Ecto neural progenitor cell (in vitro differentiated cells): ENCODE measurements around the gene TMEM218.
"Not testable (repeated sequence)": the region's sequence is repeated elsewhere in the genome, so short reads cannot be mapped to it uniquely, and the experiment has no call there.

Experiments used
- DNase-seq: peaks from one replicate; pipeline ENCODE4 v3.0.0-alpha.2; 2018; ENCODE audit warnings: low spot score

The TMEM218 gene

DNA sequence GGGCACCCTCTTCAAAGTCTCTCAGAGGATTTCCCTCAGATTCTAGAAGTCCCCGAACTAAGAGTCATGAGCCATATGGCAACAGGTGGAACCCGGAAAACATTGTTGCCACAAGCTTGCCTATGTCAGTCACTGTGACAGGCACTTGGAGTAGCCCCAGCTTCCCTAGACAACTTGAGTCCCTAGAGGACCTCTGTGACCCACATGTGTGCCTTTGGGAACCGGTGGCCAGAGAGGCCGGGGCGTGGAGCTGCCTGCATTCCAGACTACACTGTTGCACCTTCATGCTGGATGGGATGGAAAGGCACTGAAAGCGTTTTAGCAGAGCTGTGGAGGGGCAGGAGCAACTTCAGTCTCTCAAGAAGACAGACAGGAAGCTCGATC lies 36.2 kb downstream of the TMEM218 start:
- no peak for DNase-seq

DNA sequence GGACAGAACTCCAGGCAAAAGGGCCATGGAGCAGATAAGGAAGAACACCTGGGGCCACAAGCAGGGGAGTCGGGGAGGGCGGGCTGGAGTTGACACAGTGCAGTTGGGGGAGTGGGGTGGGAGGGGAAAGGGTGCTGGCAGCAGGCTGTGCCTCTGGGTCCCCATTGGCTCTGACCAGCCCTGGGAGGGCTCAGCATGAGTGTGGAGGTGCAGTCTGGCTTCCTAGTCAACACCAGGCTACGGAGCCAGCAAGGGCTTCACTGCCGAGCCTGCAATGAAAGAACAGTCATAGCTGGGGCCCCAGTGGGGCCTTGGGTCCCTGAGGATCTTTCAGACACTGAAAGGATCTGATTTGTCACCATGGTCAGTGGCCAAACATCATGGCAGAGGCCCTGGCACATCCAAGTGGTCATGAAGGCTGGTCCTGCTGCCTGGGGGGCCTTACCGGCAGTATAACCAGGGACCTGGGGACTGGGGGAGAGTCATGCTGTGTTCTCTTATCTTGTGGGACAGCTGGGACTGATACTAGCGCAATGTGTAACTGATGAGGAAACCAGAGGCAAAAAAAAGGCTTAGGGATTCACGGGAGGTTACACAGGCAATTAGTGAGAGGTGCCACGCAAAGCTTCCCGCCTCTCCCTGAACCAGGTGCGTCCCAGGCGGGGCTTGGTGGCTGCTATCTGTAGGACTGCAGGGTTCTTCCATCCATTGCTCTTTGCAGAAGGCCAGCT lies 36.8 kb downstream of the TMEM218 start:
- no peak for DNase-seq

DNA sequence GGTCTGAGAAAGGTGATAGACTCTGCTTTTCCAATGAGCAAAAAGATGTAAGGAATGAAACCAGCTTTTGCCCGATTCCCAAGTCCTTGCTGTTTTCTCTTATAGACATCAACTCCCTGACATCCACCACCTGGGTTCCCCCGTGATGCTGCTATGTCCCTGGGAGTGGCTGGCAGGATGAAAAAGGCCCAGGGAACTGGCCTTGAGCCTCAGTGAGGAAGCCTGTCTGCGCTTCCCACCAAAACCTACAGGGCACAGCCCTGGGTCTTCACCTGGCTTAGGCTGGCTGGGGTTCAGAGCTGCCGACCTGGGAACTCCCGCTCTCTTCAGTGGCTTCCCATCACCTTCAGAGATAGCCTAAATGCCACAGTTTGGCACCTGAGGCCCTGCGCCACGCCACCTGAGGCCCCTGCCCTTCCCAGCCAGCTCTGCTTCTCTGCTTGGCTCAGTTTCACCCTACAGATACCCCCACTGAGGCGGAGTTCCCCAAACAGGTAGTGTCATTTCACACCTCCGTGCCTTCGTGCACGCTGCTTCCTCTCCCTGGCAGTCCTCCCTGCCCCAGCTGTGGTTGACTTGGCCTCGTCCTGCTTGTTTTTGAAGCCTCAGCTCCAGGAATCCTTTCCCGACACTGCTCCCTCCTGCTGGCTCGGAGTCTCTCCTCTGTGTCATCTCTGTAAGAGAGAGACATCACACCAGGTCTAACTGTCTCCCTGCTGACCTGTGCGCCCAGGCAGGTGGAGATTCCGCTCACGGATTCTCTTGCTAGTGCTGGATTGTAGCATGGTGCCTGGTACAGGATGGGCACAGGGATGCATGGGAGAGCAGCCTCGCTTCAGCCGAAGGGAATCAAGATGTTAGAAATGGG lies 37.6 kb downstream of the TMEM218 start:
- DNase-seq: no peak

DNA sequence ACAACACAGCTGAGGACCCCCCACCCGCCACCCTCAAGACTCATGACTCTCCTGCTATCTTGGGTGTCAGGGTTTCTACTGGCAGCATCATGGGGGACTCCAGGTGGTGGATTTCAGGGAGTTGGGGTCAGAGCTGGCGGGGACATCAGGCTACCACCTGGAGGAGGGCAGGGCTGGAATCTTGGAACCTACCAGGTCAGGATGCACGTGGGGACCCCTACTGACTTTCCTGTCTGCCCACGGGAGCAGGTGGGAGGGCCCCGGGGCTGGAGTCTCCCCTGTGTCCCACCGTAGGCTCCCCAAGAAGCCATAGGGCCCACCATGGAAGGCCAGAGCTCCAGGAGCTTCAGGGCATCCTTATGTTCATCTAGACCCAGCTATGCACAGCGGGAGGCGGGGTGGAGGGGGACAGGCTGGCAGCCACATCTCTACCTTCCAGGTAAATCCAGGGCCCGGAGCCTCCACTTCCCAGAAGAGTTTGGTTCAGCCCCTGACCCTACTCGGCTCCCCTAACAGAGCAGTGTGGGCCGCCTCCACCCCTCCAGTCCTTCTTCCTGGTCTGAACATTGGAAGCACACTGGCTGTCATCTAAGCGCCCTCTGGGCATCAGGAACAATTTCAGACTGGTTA lies 38.4 kb downstream of the TMEM218 start:
- no peak for DNase-seq

DNA sequence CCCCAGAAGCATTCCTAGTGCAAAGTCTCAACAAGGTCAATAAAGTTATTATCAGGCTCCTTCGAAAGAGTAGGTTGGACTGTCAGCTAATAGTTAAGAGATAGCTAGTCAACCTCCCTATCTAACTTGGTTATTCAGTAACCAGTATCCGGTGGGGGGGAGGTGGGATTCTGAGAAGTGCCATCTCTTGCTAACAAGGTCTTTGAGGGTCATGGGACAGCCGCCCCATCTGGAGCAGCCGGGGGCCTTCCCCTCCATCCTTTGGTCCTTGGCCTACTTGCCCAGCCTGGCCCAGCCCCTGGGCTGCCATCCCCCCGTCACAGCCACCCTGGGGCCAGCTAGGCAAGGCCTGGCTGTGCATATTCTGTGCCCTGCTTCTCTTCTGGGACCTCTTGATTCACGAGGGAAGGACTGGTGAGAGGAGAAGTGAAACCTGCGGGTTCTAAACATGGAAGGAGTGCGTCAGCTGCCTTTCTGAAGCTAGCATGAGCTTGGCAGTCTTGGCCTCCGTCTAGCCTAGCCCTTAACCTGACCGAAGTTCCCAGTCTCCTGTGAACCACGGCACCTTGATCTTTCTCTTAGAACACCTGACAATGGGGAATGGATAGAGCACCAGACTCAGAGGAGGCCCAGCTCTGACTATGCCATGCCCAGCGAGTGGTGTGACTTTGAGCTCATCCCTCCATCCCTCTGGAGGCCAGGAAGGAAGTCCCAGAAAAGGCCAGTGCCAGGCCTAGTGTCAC lies 39.0 kb downstream of the TMEM218 start:
- DNase-seq: no peak

DNA sequence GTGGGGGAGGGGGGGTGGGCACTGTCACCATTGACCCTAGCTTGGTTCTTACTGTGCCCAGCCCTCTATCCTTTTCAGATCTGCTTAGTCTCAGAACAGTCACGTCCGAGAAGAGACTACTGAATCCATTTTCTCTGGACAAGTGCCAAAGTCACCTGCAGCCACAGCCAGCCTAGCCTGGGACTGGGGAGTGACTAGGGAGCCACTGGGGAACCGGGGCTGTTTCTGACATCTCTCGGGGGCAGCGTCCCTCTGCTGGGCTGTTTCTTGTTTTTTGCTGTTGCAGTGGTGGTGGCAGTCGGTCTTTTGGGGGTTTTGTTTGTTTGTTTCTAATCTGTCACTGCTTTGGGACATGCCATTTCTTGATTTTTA lies 39.6 kb downstream of the TMEM218 start:
- DNase-seq: no peak

DNA sequence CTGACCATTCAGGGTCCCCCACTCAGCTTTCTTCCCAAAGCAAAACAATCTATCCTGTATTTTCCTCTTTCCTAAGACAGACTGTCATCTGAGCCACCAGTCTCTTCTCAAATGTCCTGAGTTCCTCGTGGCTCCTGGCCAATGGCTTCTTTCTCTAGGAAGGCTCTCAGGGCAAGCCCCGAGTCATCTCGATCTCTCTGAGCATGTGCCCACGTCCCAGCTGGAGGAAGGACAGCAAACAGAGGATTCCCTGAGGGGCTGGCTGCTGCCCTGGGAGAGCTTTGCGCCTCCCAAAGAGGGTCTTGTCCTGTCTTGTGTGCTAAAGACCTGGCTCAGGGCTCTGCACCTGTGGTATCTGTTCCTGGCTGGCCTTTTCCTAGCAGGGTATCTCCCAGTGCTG lies 40.0 kb downstream of the TMEM218 start:
- no peak for DNase-seq

DNA sequence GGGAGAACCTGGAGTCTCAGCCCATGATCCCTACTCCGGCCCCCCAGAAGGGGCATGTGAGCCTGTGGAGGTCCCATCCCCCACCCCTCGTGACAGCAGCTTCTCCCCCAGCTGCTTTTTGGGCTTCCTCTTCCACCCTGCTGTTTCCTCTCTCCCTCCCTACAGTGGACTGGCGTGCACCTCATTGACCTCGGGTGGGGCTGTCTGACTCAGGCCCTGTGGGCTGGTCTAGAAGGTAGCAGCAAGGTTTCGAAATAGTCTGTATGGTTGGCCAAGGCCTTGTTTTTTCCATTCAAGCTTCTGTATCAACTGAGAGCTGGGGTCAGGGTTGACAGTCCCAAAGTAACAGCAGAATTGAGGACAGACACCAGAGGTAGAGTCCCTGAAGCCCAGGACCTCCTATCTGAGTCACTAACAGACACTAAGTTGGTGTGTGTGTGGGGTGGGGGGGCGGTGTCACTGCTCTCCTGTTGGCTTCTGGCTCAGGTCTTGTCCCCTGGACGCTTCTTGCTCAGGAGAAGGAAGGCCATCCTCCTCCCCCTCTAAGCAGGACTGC lies 40.6 kb downstream of the TMEM218 start:
- no peak for DNase-seq

DNA sequence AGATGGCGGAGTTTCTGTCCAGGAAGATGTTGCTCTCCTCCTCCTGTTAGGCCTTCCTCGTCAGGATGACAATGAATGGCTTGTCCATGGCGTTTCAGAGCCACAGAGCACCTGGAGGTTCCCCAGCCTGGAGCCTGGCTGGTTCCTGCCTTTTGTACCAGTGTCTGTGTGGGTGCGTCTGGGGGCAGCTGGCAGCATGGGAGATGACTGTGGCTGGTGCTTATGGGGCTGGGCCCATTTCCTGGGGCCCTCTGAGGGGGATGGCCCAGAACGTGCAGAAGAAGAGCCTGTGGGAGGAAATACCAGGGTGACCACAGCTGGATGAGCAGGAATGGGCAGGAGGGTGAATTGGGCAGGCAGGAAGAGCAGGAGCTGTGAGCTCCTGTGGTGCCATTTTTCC lies 41.6 kb downstream of the TMEM218 start:
- no peak for DNase-seq

DNA sequence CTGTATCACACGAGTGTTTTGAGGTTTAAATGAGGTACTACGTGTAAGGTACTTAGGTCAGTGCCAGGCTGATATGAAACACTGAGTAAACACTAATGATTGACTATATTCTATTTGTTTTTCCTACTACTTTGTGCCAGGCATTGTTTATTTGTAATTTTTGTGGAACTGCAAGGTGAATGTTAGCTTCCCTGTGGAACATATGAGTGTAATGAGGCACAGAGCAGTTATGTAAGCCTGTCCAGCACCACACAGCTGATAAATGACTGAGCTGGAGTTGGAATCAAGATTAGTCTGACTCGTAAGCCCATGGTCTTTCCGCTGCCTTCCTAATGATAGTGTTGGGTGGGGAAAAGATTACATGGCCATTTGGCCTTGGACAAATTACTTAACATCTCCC lies 42.4 kb downstream of the TMEM218 start:
- DNase-seq: no peak

DNA sequence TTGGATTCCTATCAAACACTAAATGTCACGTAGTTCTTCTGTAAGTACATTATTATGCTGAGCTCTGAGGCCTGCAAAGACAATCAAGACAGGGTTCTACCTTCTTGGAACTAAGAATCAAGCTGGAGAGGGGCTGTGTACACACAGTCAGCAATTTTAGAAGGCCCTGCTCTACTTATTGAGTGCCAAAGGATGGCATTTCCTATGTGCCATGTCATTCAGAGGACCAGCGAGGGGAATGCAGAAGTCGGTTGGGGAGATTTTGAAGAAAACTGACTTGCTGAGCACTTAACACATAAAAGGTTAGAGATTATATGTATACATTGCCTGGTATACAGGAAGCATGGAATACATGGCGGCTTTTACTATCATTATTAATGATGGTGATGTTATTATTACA lies 43.1 kb downstream of the TMEM218 start:
- DNase-seq: no peak

DNA sequence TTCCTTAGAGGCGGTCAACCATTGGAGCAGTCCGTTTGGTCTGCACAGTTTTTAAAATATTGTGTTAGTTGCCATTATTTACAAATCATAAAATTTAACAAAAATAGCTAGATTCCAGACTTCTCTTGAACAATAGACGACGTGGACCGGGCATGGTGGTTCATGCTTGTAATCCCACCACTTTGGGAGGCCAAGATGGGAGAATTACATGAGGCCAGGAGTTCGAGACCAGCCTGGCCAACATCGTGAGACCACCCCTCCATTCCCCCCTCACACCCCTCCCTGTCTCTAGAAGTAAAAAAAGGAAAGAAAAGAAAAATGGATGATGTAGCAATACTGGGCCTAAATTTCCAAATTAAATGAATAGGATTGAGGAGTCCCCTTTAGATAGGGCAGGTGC lies 47.4 kb downstream of the TMEM218 start:
- no peak for DNase-seq

DNA sequence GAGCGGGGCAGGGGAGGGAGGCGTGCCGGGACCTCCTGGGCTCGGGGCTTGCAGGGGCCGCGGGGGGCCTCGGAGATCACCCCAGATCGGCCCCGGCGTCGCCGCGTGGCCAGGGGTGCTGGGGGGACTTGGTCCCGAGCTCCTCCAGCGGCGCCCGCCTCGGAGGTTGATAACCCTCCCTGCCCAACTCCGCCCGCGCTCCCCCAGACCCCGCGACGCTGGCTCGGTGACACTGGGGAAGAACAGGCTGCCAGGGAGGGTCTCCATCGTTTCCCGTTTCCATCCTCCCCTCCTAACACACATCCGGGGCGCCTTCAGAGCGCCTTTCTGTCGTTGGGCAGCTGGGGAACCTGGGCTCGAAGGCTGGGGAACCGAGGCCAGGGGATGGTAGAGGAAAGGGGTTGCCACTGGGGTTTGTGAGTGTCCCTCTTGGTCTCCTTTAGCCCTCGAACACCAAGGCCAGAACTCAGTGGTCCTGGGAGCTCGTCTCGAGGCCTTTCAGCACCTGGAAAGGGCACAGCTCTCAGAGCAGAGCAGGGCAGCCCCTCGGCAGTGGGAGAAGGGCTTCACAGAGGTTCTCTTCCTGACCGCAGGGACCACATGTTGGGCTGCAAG lies 47.9 kb downstream of the TMEM218 start:
- peak; percentile 62 for DNase-seq

DNA sequence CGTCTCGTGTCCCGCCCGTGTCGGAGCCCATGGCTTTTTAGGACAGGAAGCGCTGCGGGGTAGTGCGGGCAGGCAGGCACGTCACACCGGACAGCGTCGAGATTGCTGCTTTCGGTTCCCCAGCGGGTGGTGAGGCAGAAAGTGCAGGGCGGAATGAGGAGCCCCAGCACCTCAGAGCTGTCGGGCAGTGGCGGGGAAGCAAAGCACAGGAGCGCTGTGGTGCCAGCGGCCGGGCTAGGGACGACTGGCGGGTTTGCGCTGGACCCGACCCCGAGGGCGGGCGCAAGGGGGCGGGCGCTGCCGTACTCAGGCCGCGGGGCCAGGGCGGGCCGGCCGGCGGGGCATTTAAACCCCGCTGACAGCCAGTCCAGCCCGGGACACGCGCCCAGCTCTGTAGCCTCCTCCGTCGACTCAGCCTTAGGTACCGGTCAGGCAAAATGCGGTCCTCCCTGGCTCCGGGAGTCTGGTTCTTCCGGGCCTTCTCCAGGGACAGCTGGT lies 48.4 kb downstream of the TMEM218 start, which contains the start of gene SLC37A2:
SLC37A2 (plus strand) TSS at position 375 of the 498 bp plus-strand sequence; CDS start at position 438, 63 bp downstream.
- DNase-seq: peak; percentile 83

DNA sequence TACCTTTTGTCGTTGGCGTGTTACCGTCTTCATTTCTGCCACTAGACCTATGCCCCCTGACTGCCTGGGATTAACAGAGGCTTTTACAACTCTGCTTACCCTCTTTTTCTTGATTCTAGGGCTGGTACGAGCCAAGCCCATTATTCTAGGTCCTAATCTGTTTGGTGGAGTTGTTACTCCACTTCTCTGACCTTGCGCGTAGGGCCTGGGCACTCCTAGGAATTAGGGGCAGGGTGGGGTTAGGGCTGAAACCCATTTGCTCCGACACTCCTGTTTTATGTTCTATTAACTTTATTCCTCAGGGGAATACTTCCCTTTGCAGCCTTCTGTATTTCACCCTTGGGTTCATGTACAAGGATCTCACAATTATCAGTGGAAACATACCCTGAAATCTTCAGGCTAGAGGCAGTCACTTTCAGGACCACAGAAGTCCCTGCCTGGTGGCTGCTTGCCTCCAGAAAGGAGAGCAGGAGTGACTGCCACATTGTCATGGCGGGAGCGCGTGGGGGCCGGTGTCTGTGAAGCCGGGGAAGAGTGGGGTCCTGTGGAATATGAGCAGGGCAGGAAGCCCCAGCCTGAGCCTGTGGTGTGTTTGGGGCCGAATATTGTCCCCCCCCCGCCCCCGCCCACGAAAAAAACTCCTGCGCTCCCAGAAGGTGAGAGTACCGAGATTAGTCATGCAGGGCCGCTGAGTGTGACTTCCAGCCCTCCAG lies 49.1 kb downstream of the TMEM218 start:
- no peak for DNase-seq

DNA sequence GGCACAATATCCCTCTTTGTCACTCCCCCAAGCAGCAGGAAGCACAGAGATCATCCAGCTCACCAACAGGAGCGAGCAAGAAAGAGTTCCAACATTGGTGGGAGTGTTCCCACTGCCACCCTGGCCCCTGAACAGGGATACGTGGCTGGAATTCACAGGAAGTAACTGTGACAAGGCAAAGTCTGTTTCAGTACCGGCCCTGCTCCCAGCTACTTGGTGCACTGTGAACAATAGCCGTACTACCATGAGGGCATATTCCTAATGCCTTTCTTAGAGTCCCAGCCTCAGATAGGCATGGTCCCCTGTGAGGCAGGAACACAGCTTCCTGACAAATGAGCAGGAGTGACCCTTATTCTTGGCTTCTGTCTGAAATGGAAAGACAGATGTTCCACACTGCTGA lies 50.1 kb downstream of the TMEM218 start:
- no peak for DNase-seq

DNA sequence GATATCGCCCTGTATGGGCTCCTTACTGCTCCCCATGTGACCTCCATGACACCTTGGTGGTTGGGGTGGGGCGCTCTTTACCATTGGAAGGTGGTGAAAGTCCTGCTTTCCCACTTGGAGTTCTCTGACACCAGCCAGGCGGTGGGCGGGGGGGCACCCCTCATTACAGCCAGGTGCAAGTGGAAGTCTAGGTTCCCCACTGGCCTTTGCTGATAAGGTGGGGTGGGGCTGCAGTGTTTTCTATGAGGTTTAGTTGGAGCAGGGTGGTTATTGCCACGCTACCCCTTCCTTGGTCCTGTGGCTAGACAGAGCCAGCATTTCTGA lies 53.8 kb downstream of the TMEM218 start:
- no peak for DNase-seq

DNA sequence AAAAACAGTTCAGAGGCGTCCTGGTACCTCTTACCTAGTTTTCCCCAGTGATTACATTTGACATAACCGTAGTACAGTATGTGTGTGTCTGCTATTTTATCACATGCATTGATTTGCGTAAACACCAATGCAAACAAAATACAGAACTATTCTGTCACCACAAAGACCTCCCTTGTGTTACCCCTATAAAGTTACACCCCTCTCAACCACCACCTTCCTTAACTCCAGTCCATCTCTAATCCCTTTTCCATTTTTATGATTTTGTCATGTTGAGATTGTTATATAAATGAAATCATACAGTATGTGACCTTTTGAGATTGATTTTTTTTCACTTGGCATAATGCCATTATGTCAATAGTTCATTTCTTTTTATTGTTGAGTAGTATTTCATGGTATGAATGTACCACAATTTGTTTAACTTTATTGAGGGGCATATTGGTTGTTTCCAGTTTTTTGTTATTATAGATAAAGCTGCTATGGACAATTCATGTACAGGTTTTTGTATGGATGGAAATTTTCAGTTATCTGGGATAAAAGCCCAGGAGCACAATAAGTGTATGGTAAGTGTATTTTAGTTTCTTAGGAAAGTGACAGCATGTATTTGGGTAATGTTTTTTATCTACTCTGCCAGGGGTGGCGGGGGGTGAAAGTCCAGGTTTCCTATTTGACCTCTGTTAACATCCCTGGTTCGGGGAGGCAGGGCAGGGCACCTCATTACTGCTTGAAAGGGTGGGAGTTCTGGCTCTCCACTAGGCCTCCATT lies 54.3 kb downstream of the TMEM218 start:
- no peak for DNase-seq

DNA sequence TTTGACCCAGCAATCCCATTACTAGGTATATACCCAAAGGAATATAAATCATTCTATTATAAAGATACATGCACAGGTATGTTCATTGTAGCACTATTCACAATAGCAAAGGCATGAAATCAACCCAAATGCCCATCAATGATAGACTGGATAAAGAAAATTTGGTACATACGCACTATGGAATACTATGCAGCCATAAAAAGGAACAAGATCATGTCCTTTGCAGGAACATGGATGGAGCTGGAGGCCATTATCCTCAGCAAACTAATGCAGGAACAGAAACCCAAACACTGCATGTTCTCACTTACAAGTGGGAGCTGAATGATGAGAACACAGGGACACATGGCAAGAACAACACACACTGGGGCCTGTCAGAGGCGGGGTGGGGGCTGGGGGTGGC lies 55.3 kb downstream of the TMEM218 start:
- not testable (repeated sequence) for DNase-seq

DNA sequence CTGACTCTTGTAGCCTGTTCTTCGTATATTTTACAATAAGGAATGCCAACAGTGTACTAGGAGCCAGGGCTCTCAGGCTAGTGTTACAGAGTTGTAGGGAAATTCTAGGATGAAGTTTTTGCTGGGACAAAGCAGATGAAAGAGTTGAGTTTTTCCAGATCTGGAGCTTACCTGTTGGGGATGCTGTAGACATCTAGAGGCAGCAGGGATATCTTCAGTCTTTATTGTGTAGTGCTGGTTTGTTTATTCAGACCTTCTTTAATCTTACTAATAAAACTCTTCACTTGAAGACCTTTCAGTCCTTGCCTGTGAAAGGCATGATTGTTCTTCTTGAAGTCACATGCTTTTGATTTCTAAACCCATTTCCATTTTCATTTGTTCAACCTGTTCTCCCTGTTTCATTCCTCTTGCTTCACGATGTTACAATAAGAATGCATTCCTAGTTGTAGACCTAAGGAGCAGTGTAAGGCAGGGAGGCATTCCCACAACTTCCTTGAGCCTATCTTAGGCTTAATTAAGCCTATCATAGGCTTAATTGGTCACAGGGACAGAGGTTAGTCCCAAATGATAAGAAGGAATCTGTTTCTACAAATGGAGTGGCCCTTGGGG lies 56.2 kb downstream of the TMEM218 start:
- no peak for DNase-seq
